Measurements from ENCODE around the gene CENPO.

The CENPO gene

DNA sequence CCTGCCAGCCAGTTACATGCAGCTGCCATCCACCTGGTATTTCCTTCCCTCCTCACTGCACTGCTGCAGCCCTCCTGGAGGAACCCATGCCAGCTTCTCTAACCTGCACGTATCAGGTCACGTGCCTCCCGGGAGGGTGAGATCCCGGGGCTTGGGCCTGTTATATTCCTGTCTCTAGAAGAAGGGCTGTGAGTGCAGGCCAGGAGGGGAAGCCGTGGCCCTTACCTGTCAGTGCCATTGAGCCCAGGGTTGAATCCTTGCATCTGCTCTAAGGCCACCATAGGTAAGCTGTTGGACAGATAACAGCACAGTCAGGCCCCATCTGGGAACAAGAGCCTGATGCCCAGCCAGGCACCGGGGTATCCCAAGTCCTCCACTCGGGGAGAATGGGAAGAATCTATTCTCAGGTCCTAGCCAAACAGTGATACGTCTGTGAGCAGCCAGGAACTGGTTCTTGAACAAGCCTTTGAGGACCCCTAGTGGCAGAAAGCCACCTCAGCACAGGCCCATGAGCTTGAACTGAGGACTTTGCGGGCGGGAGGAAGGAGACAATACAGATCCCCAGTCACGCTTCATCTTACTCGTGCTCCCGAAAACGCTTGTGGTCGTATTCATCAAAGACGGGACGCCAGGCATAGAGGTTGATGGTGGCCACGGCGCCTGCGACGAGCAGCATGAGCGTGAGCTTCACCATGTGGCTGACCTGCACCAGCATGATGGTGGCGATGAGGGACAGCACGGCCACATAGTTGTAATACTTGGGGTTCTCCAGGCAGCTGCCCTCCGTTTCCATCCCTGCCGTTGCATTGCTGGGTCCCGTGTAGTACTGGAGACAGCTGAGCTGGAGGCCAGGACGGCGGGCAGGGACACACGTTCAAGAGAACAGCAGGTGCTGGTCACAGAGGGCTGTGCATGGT, 34.4 kb downstream of the CENPO start:
- Histone ChIP-seq H3K4me2 (ENCODE audit: low read length) (no peak overlapping the region), H2AFZ (peak overlapping the region; percentile 80), H3K4me1 (peaks cover 12% of the 10 kb centered on the region), H3K9ac (no peak overlapping the region), H3K27me3 (ENCODE audit: control insufficient read depth, insufficient read depth, low read length) (no peaks in the 10 kb centered on the region), H3K27ac (no peak overlapping the region), H3K4me3 (ENCODE audit: low read depth, low read length) (no peak overlapping the region), H3K9me3 (ENCODE audit: control insufficient read depth, low read length) (no peaks in the 10 kb centered on the region), H3K36me3 (ENCODE audit: control insufficient read depth, insufficient read depth, low read length) (no peaks in the 10 kb centered on the region), H3K79me2 (no peaks in the 10 kb centered on the region)
- TF ChIP-seq, protein P1, sequence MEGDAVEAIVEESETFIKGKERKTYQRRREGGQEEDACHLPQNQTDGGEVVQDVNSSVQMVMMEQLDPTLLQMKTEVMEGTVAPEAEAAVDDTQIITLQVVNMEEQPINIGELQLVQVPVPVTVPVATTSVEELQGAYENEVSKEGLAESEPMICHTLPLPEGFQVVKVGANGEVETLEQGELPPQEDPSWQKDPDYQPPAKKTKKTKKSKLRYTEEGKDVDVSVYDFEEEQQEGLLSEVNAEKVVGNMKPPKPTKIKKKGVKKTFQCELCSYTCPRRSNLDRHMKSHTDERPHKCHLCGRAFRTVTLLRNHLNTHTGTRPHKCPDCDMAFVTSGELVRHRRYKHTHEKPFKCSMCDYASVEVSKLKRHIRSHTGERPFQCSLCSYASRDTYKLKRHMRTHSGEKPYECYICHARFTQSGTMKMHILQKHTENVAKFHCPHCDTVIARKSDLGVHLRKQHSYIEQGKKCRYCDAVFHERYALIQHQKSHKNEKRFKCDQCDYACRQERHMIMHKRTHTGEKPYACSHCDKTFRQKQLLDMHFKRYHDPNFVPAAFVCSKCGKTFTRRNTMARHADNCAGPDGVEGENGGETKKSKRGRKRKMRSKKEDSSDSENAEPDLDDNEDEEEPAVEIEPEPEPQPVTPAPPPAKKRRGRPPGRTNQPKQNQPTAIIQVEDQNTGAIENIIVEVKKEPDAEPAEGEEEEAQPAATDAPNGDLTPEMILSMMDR (IDR thresholded peaks at IDR 0.05) = peak; percentile 95

DNA sequence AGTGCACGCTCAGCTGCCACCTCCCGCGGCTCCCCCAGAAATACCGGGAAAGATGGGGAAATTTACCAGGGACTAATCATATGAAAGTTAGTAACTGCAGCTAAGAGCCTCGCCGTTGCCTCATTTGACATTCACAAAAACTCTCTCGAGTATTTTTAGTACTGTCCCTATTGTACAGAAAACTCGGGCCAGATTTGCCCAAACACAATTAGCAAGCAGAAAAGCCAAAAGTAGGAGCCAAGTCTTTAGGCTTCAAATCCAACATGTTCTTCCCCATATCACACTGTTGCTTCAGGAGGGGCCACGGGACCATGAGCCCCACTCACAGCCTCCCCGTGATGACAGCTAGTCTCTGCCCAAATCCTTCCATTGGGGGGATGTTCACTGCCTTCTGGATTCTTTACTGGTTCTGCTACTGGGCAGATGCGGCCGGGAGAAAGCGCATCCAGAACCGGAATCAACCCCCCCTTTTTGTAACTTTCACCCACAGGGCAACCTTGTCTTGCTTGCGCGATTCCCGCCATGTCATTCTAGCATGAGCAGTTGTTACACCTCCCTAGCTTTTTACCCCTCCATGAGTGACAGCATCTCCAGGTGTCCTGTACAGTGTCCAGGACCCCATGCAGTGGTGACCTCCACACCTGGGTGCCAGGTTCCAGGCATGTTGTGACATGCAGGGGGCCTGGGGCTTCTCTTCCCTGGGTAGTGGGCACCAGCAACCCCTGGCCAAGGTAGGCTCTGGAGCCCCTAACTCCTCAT, 35.2 kb downstream of the CENPO start:
- TF ChIP-seq, protein P1 (IDR thresholded peaks at IDR 0.05) = no peak
- Histone ChIP-seq H3K27ac (no peak overlapping the region), H3K27me3 (ENCODE audit: control insufficient read depth, insufficient read depth, low read length) (no peaks in the 10 kb centered on the region), H2AFZ (peak overlapping the region; percentile 80), H3K36me3 (ENCODE audit: control insufficient read depth, insufficient read depth, low read length) (no peaks in the 10 kb centered on the region), H3K4me2 (ENCODE audit: low read length) (no peak overlapping the region), H3K9ac (no peak overlapping the region), H3K79me2 (no peaks in the 10 kb centered on the region), H3K9me3 (ENCODE audit: control insufficient read depth, low read length) (no peaks in the 10 kb centered on the region), H3K4me3 (ENCODE audit: low read depth, low read length) (no peak overlapping the region), H3K4me1 (peaks cover 15% of the 10 kb centered on the region)

DNA sequence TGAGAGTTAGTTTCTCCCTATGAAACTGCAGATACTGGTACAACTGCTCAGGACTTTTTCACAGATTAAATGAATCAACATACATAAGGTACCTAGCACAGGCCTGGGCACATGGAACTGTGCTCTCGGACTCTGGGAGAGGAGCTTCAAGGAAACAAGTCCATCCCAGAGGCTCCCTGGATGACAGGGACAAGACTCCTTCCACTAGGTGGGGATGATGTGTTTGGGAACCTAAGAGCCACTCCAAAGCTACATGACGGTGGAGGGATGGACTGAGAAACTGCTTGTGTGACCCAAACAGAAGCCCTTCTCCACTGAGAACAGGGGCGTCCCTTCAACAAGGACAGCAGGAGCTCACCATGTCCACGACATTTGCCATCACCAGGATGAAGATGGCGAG, 37.1 kb downstream of the CENPO start:
- no peak overlapping the region for H3K4me2 ChIP-seq (ENCODE audit: low read length)
- H3K79me2 ChIP-seq = no peaks in the 10 kb centered on the region
- H3K4me3 ChIP-seq (ENCODE audit: low read depth, low read length) = no peak overlapping the region
- TF ChIP-seq, protein P1 (IDR thresholded peaks at IDR 0.05) = no peak
- H3K36me3 ChIP-seq (ENCODE audit: control insufficient read depth, insufficient read depth, low read length) = no peaks in the 10 kb centered on the region
- no peak overlapping the region for H3K9ac ChIP-seq
- no peak overlapping the region for H2AFZ ChIP-seq
- H3K27me3 ChIP-seq (ENCODE audit: control insufficient read depth, insufficient read depth, low read length) = no peaks in the 10 kb centered on the region
- no peak overlapping the region for H3K27ac ChIP-seq
- H3K9me3 ChIP-seq (ENCODE audit: control insufficient read depth, low read length) = no peaks in the 10 kb centered on the region
- H3K4me1 ChIP-seq = peaks cover 15% of the 10 kb centered on the region

DNA sequence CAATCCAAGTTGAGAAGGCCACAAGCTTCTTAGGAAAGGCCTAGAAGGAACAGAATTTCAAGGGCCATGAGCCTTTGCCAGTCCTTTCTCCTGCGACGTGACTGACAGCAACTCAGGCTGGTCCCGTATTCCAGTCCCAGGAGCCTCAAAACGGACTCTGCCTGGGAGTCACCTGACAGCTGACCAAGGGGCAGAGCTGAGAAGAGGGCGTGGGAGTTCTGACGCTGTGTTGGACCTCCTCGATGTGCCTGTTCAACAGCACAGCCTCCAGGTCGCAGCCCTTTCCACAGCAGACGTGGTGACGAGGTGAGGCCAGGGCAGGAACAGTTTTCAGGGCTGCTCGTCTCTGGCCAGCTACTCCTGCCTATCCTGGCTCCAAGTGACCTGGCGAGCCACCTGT, 37.6 kb downstream of the CENPO start:
- Histone ChIP-seq H3K4me1 (peaks cover 15% of the 10 kb centered on the region), H3K9ac (no peak overlapping the region), H3K4me2 (ENCODE audit: low read length) (no peak overlapping the region), H3K4me3 (ENCODE audit: low read depth, low read length) (no peak overlapping the region), H3K9me3 (ENCODE audit: control insufficient read depth, low read length) (no peaks in the 10 kb centered on the region), H3K79me2 (no peaks in the 10 kb centered on the region), H3K36me3 (ENCODE audit: control insufficient read depth, insufficient read depth, low read length) (no peaks in the 10 kb centered on the region), H3K27me3 (ENCODE audit: control insufficient read depth, insufficient read depth, low read length) (no peaks in the 10 kb centered on the region), H2AFZ (no peak overlapping the region), H3K27ac (no peak overlapping the region)
- TF ChIP-seq, protein P1 (IDR thresholded peaks at IDR 0.05) = no peak
